H1 (cell line): ENCODE results near the gene ARSI. TPM values are rescaled to one million over a fixed set of nuclear protein-coding genes. Genes with fewer than 3 reads are reported as not detected.

Experiments
- HDAC2 ChIP-seq, 2 experiments: fragments of 300-600 bp in 1 of 2; sonication (generic) in 1 of 2; IDR thresholded peaks; 2 replicates each; pipeline ENCODE4 v1.6.1; 2011 to 2012; ENCODE audit warnings: low read depth in 2 of 2, low read length in 2 of 2, mild to moderate bottlenecking in 2 of 2, moderate library complexity in 2 of 2, borderline replicate concordance in 1 of 2, inconsistent platforms in 1 of 2
- SRF ChIP-seq: IDR thresholded peaks from 2 replicates; pipeline ENCODE4 v1.6.1; 2011; ENCODE audit warnings: mild to moderate bottlenecking, low read depth, low read length, moderate library complexity
- polyA plus RNA-seq, 7 experiments: library from polyadenylated mRNA; depleted of rRNA in 3 of 7; stranded (reverse) in 5 of 7; unstranded in 2 of 7; fragments of >200 nt in 5 of 7; fragments of 200-250 nt in 2 of 7; gene quantifications; 1 replicate in 5 of 7; 2 replicates in 1 of 7; 4 replicates in 1 of 7; pipeline versions ENCODE4 v1.2.1 to v1.2.3, GENCODE V29; 2011 to 2013; ENCODE audit warnings: missing spikeins in 2 of 7, mixed read lengths in 2 of 7
- total RNA-seq: library from RNA; stranded (reverse); fragmentation: NEBNext Ultra II Directional; extraction: Animal tissue kit (Norgen Biotek cat#: 25700); gene quantifications from 2 replicates; pipeline ENCODE4 v1.2.1, GENCODE V29; 2021
- TF ChIP-seq, protein P1 (sequence below): fragments of 300-600 bp; sonication (generic); IDR thresholded peaks from 2 replicates; pipeline ENCODE4 v1.7.1; 2012; ENCODE audit warnings: low read length, moderate library complexity, mild to moderate bottlenecking, inconsistent platforms; ENCODE audit not compliant: insufficient replicate concordance
- TF ChIP-seq, protein P2 (sequence below): IDR thresholded peaks from 2 replicates; pipeline ENCODE4 v1.6.1; 2011; ENCODE audit warnings: low read length, improper control_type of control experiment

Gene ARSI
- total and polyA plus RNA-seq, 2 of the 8 experiments (the other 6 are each of a cell fraction or from before 2014, with no cell fraction given): 4.5 to 6.7 TPM

DNA sequence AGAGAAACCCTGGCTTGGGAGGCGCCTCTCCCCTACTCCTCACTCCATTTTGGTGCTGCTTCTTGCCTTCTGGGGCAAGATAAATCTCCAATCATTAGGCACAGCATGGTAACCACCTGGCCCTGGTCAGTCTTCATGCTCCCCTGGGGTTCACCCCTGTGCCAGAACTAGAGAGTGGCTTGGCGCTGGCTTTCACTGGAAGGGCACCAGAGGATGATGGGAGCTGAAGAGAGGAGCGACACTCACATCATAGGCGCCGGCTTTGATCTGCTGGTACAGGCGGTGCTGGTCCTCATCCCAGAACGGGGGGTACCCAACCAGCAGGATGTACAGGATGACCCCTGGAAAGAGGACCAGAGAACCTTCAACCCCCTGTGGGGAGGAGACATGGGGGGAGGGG is 51.2 kb downstream of the ARSI start (continued):
- TF ChIP-seq, protein P1, sequence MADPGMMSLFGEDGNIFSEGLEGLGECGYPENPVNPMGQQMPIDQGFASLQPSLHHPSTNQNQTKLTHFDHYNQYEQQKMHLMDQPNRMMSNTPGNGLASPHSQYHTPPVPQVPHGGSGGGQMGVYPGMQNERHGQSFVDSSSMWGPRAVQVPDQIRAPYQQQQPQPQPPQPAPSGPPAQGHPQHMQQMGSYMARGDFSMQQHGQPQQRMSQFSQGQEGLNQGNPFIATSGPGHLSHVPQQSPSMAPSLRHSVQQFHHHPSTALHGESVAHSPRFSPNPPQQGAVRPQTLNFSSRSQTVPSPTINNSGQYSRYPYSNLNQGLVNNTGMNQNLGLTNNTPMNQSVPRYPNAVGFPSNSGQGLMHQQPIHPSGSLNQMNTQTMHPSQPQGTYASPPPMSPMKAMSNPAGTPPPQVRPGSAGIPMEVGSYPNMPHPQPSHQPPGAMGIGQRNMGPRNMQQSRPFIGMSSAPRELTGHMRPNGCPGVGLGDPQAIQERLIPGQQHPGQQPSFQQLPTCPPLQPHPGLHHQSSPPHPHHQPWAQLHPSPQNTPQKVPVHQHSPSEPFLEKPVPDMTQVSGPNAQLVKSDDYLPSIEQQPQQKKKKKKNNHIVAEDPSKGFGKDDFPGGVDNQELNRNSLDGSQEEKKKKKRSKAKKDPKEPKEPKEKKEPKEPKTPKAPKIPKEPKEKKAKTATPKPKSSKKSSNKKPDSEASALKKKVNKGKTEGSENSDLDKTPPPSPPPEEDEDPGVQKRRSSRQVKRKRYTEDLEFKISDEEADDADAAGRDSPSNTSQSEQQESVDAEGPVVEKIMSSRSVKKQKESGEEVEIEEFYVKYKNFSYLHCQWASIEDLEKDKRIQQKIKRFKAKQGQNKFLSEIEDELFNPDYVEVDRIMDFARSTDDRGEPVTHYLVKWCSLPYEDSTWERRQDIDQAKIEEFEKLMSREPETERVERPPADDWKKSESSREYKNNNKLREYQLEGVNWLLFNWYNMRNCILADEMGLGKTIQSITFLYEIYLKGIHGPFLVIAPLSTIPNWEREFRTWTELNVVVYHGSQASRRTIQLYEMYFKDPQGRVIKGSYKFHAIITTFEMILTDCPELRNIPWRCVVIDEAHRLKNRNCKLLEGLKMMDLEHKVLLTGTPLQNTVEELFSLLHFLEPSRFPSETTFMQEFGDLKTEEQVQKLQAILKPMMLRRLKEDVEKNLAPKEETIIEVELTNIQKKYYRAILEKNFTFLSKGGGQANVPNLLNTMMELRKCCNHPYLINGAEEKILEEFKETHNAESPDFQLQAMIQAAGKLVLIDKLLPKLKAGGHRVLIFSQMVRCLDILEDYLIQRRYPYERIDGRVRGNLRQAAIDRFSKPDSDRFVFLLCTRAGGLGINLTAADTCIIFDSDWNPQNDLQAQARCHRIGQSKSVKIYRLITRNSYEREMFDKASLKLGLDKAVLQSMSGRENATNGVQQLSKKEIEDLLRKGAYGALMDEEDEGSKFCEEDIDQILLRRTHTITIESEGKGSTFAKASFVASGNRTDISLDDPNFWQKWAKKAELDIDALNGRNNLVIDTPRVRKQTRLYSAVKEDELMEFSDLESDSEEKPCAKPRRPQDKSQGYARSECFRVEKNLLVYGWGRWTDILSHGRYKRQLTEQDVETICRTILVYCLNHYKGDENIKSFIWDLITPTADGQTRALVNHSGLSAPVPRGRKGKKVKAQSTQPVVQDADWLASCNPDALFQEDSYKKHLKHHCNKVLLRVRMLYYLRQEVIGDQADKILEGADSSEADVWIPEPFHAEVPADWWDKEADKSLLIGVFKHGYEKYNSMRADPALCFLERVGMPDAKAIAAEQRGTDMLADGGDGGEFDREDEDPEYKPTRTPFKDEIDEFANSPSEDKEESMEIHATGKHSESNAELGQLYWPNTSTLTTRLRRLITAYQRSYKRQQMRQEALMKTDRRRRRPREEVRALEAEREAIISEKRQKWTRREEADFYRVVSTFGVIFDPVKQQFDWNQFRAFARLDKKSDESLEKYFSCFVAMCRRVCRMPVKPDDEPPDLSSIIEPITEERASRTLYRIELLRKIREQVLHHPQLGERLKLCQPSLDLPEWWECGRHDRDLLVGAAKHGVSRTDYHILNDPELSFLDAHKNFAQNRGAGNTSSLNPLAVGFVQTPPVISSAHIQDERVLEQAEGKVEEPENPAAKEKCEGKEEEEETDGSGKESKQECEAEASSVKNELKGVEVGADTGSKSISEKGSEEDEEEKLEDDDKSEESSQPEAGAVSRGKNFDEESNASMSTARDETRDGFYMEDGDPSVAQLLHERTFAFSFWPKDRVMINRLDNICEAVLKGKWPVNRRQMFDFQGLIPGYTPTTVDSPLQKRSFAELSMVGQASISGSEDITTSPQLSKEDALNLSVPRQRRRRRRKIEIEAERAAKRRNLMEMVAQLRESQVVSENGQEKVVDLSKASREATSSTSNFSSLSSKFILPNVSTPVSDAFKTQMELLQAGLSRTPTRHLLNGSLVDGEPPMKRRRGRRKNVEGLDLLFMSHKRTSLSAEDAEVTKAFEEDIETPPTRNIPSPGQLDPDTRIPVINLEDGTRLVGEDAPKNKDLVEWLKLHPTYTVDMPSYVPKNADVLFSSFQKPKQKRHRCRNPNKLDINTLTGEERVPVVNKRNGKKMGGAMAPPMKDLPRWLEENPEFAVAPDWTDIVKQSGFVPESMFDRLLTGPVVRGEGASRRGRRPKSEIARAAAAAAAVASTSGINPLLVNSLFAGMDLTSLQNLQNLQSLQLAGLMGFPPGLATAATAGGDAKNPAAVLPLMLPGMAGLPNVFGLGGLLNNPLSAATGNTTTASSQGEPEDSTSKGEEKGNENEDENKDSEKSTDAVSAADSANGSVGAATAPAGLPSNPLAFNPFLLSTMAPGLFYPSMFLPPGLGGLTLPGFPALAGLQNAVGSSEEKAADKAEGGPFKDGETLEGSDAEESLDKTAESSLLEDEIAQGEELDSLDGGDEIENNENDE: no peak
- TF ChIP-seq, protein P2, sequence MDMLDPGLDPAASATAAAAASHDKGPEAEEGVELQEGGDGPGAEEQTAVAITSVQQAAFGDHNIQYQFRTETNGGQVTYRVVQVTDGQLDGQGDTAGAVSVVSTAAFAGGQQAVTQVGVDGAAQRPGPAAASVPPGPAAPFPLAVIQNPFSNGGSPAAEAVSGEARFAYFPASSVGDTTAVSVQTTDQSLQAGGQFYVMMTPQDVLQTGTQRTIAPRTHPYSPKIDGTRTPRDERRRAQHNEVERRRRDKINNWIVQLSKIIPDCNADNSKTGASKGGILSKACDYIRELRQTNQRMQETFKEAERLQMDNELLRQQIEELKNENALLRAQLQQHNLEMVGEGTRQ: no peak
- TF ChIP-seq SRF: no peak
- no peak for TF ChIP-seq HDAC2 (IDR thresholded peaks at IDR 0.05; ENCODE audit: borderline replicate concordance in 1 of 2, low read depth in 2 of 2, low read length in 2 of 2)
